ENCODE data around the gene HRCT1.
A peak's percentile ranks its signal among the peaks of the same experiment; 100 is the strongest.

Gene HRCT1

GRCh38 chr9:35948451-35948850 is 42.4 kb downstream of the HRCT1 start:
- no CpG with 5 or more reads among the region's 2 CpGs for WGBS (ENCODE audit: insufficient coverage)
- POLR2A ChIA-PET, result no interaction called here
- CTCF ChIA-PET, result interaction anchor here (0.8 to 1.5 kb wide), 2 partner anchors 45 to 158 kb away, joined by 3 to 6 read pairs; no protein-coding TSS in a partner anchor
- Histone ChIP-seq H3K4me3 (ENCODE audit: control insufficient read depth in 1 of 7, extremely low read depth in 1 of 7, insufficient read depth in 4 of 7, low read depth in 2 of 7, low read length in 6 of 7) (no peak overlapping the region), H3K4me1 (ENCODE audit: control extremely low read depth in 1 of 4, control insufficient read depth in 4 of 4, insufficient read depth in 4 of 4, low read length in 3 of 4) (peaks cover 2 to 19% (median 14%) of the 10 kb centered on the region in 4 experiments), H3K27ac (ENCODE audit: insufficient read depth in 1 of 2, low read depth in 1 of 2, low read length in 2 of 2, poor library complexity in 1 of 2, severe bottlenecking in 2 of 2) (no peak overlapping the region), H3K9me3 (ENCODE audit: control extremely low read depth in 1 of 5, control insufficient read depth in 4 of 5, insufficient read depth in 2 of 5, low read depth in 1 of 5, low read length in 4 of 5) (no peaks in the 10 kb centered on the region), H3K27me3 (replicated peaks in 2 of 5; ENCODE audit: control insufficient read depth in 4 of 5, insufficient read depth in 5 of 5, low read length in 4 of 5) (no peaks in the 10 kb centered on the region), H3K36me3 (ENCODE audit: control insufficient read depth in 4 of 4, insufficient read depth in 4 of 4, low read length in 3 of 4) (no peaks in the 10 kb centered on the region)
- no peak for DNase-seq

GRCh38 chr9:35948901-35949318 is 42.9 kb downstream of the HRCT1 start:
- Histone ChIP-seq H3K9me3 (ENCODE audit: control extremely low read depth in 1 of 5, control insufficient read depth in 4 of 5, insufficient read depth in 2 of 5, low read depth in 1 of 5, low read length in 4 of 5) (no peaks in the 10 kb centered on the region), H3K36me3 (ENCODE audit: control insufficient read depth in 4 of 4, insufficient read depth in 4 of 4, low read length in 3 of 4) (no peaks in the 10 kb centered on the region), H3K4me3 (ENCODE audit: control insufficient read depth in 1 of 7, extremely low read depth in 1 of 7, insufficient read depth in 4 of 7, low read depth in 2 of 7, low read length in 6 of 7) (no peak overlapping the region), H3K27ac (ENCODE audit: insufficient read depth in 1 of 2, low read depth in 1 of 2, low read length in 2 of 2, poor library complexity in 1 of 2, severe bottlenecking in 2 of 2) (no peak overlapping the region), H3K27me3 (replicated peaks in 2 of 5; ENCODE audit: control insufficient read depth in 4 of 5, insufficient read depth in 5 of 5, low read length in 4 of 5) (no peaks in the 10 kb centered on the region), H3K4me1 (ENCODE audit: control extremely low read depth in 1 of 4, control insufficient read depth in 4 of 4, insufficient read depth in 4 of 4, low read length in 3 of 4) (peaks cover 2 to 19% (median 14%) of the 10 kb centered on the region in 4 experiments)
- DNase-seq, result no peak
- ChIA-PET CTCF (interaction anchor here (0.8 to 1.5 kb wide), 2 partner anchors 46 to 159 kb away, joined by 3 to 6 read pairs; no protein-coding TSS in a partner anchor), POLR2A (no interaction called here)
- 20% methylated on average over 2 of the region's 2 CpGs for WGBS (ENCODE audit: insufficient coverage)

DNA sequence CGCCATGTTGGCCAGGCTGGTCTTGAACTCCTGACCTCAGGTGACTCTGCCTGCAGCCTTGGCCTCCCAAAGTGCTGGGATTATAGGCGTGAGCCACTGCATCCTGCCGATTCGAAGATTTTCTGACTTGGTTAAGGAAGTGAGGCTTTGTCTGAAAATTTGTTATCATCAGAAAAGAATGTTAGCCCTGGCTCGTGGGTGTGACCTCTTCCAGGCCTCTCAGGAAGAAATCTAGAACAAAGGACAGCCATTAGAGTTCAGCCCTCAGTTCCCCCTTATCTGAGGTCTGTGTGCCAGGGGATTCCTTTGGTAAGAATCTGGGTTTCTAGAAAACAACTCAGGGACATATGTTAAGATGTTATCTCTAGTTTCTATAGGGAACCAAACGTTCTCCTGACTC is 45.7 kb downstream of the HRCT1 start:
- no peaks in the 10 kb centered on the region for H3K9me3 ChIP-seq (ENCODE audit: control extremely low read depth in 1 of 5, control insufficient read depth in 4 of 5, insufficient read depth in 2 of 5, low read depth in 1 of 5, low read length in 4 of 5)
- peaks cover 0 to 1% (median 0%) of the 10 kb centered on the region in 5 experiments for H3K27me3 ChIP-seq (replicated peaks in 2 of 5; ENCODE audit: control insufficient read depth in 4 of 5, insufficient read depth in 5 of 5, low read length in 4 of 5)
- peaks cover 0 to 10% (median 9%) of the 10 kb centered on the region in 4 experiments for H3K4me1 ChIP-seq (ENCODE audit: control extremely low read depth in 1 of 4, control insufficient read depth in 4 of 4, insufficient read depth in 4 of 4, low read length in 3 of 4)
- H3K4me3 ChIP-seq (ENCODE audit: control insufficient read depth in 1 of 7, extremely low read depth in 1 of 7, insufficient read depth in 4 of 7, low read depth in 2 of 7, low read length in 6 of 7), result no peak overlapping the region
- H3K27ac ChIP-seq (ENCODE audit: insufficient read depth in 1 of 2, low read depth in 1 of 2, low read length in 2 of 2, poor library complexity in 1 of 2, severe bottlenecking in 2 of 2), result no peak overlapping the region
- no peaks in the 10 kb centered on the region for H3K36me3 ChIP-seq (ENCODE audit: control insufficient read depth in 4 of 4, insufficient read depth in 4 of 4, low read length in 3 of 4)
- 57% methylated on average over 3 of the region's 6 CpGs for WGBS (ENCODE audit: insufficient coverage)
- ChIA-PET CTCF (interaction anchor here (0.8 to 1.9 kb wide), 7 partner anchors 10 to 88 kb away, joined by 3 to 8 read pairs (median 3); no protein-coding TSS in a partner anchor), POLR2A (no interaction called here)
- DNase-seq, result no peak

GRCh38 chr9:35952526-35953191 is 46.7 kb downstream of the HRCT1 start:
- Histone ChIP-seq H3K27me3 (replicated peaks in 2 of 5; ENCODE audit: control insufficient read depth in 4 of 5, insufficient read depth in 5 of 5, low read length in 4 of 5) (peaks cover 0 to 9% (median 0%) of the 10 kb centered on the region in 5 experiments), H3K27ac (ENCODE audit: insufficient read depth in 1 of 2, low read depth in 1 of 2, low read length in 2 of 2, poor library complexity in 1 of 2, severe bottlenecking in 2 of 2) (no peak overlapping the region), H3K4me3 (ENCODE audit: control insufficient read depth in 1 of 7, extremely low read depth in 1 of 7, insufficient read depth in 4 of 7, low read depth in 2 of 7, low read length in 6 of 7) (no peak overlapping the region), H3K36me3 (ENCODE audit: control insufficient read depth in 4 of 4, insufficient read depth in 4 of 4, low read length in 3 of 4) (no peaks in the 10 kb centered on the region), H3K9me3 (ENCODE audit: control extremely low read depth in 1 of 5, control insufficient read depth in 4 of 5, insufficient read depth in 2 of 5, low read depth in 1 of 5, low read length in 4 of 5) (no peaks in the 10 kb centered on the region), H3K4me1 (ENCODE audit: control extremely low read depth in 1 of 4, control insufficient read depth in 4 of 4, insufficient read depth in 4 of 4, low read length in 3 of 4) (peaks cover 0 to 10% (median 9%) of the 10 kb centered on the region in 4 experiments)
- no peak for DNase-seq
- ChIA-PET POLR2A (no interaction called here), CTCF (interaction anchor here (0.6 to 1.9 kb wide), 15 partner anchors 9 to 1652 kb away, joined by 3 to 8 read pairs (median 3); no protein-coding TSS in a partner anchor)
- WGBS (ENCODE audit: insufficient coverage), result 100% methylated on average over 3 of the region's 6 CpGs

- CTCF ChIA-PET, result interaction anchor here (0.7 to 3.4 kb wide), 17 partner anchors 10 to 75 kb away, joined by 3 to 33 read pairs (median 5); no protein-coding TSS in a partner anchor
These were observed 49.0 kb downstream of the HRCT1 start for GRCh38 chr9:35954942-35955546.

DNA sequence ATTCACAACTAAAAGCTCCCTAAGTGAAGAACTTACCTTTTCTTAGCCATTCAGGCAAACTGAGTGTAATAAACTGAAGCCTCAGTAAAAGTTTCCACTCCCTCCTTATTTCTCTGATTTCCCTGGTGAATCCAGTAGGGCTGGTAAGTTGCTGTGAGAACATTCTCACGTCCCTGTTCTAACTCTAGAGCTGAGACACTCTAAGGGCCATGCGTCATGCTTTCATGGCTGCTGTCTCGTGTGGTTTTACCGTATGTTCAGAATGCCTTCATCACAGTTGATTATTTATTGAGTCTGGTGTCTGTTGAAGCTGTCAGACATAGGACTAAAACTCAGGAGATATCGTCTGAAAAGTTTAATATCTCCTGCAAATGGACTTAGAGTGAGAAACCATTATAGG is 50.6 kb downstream of the HRCT1 start:
- DNase-seq, result no peak
- Histone ChIP-seq H3K4me3 (ENCODE audit: control insufficient read depth in 1 of 7, extremely low read depth in 1 of 7, insufficient read depth in 4 of 7, low read depth in 2 of 7, low read length in 6 of 7) (no peak overlapping the region), H3K4me1 (ENCODE audit: control extremely low read depth in 1 of 4, control insufficient read depth in 4 of 4, insufficient read depth in 4 of 4, low read length in 3 of 4) (no peaks in the 10 kb centered on the region), H3K9me3 (ENCODE audit: control extremely low read depth in 1 of 5, control insufficient read depth in 4 of 5, insufficient read depth in 2 of 5, low read depth in 1 of 5, low read length in 4 of 5) (no peaks in the 10 kb centered on the region), H3K27me3 (replicated peaks in 2 of 5; ENCODE audit: control insufficient read depth in 4 of 5, insufficient read depth in 5 of 5, low read length in 4 of 5) (peaks cover 0 to 12% (median 0%) of the 10 kb centered on the region in 5 experiments), H3K27ac (ENCODE audit: insufficient read depth in 1 of 2, low read depth in 1 of 2, low read length in 2 of 2, poor library complexity in 1 of 2, severe bottlenecking in 2 of 2) (no peak overlapping the region), H3K36me3 (ENCODE audit: control insufficient read depth in 4 of 4, insufficient read depth in 4 of 4, low read length in 3 of 4) (no peaks in the 10 kb centered on the region)
- CTCF ChIA-PET, result interaction anchor here (0.9 to 3.4 kb wide), 10 partner anchors 11 to 374 kb away, joined by 3 to 33 read pairs (median 4); no protein-coding TSS in a partner anchor
- POLR2A ChIA-PET, result no interaction called here
- 89% methylated on average over 5 of the region's 5 CpGs for WGBS (ENCODE audit: insufficient coverage)

More at GRCh38 chr9:35954942-35955546, 49.0 kb downstream of the HRCT1 start:
- Histone ChIP-seq H3K36me3 (ENCODE audit: control insufficient read depth in 4 of 4, insufficient read depth in 4 of 4, low read length in 3 of 4) (no peaks in the 10 kb centered on the region), H3K27ac (ENCODE audit: insufficient read depth in 1 of 2, low read depth in 1 of 2, low read length in 2 of 2, poor library complexity in 1 of 2, severe bottlenecking in 2 of 2) (no peak overlapping the region), H3K4me3 (ENCODE audit: control insufficient read depth in 1 of 7, extremely low read depth in 1 of 7, insufficient read depth in 4 of 7, low read depth in 2 of 7, low read length in 6 of 7) (no peak overlapping the region), H3K4me1 (ENCODE audit: control extremely low read depth in 1 of 4, control insufficient read depth in 4 of 4, insufficient read depth in 4 of 4, low read length in 3 of 4) (no peaks in the 10 kb centered on the region), H3K27me3 (replicated peaks in 2 of 5; ENCODE audit: control insufficient read depth in 4 of 5, insufficient read depth in 5 of 5, low read length in 4 of 5) (peaks cover 0 to 9% (median 0%) of the 10 kb centered on the region in 5 experiments), H3K9me3 (ENCODE audit: control extremely low read depth in 1 of 5, control insufficient read depth in 4 of 5, insufficient read depth in 2 of 5, low read depth in 1 of 5, low read length in 4 of 5) (no peaks in the 10 kb centered on the region)
- POLR2A ChIA-PET, result interaction anchor here (0.5 to 0.6 kb wide), 2 partner anchors 73 to 1609 kb away, joined by 3 to 4 read pairs; no protein-coding TSS in a partner anchor
- peak; percentile 75 to 89 (median 86) for DNase-seq
- 23% methylated on average over 5 of the region's 6 CpGs for WGBS (ENCODE audit: insufficient coverage)

All from common myeloid progenitor, CD34-positive (primary cell).